AG09309 (cell line): ENCODE measurements around the gene ERH.

Experiments used
- DNase-seq: peaks from one replicate; pipeline ENCODE4 v3.0.0-alpha.2; 2010; ENCODE audit warnings: low read depth
- H3K4me3 ChIP-seq: 2 replicates; pipeline ENCODE4 v1.5.1; 2011; ENCODE audit warnings: mild to moderate bottlenecking, low read depth, low read length, moderate library complexity; ENCODE audit not compliant: control insufficient read depth
- TF ChIP-seq, protein P1 (sequence below): IDR thresholded peaks from 2 replicates; pipeline ENCODE4 v1.5.1; 2011; ENCODE audit warnings: mild to moderate bottlenecking, low read depth, low read length, inconsistent platforms; ENCODE audit not compliant: insufficient read depth, control insufficient read depth; ENCODE audit errors: missing control alignments

The ERH gene

DNA sequence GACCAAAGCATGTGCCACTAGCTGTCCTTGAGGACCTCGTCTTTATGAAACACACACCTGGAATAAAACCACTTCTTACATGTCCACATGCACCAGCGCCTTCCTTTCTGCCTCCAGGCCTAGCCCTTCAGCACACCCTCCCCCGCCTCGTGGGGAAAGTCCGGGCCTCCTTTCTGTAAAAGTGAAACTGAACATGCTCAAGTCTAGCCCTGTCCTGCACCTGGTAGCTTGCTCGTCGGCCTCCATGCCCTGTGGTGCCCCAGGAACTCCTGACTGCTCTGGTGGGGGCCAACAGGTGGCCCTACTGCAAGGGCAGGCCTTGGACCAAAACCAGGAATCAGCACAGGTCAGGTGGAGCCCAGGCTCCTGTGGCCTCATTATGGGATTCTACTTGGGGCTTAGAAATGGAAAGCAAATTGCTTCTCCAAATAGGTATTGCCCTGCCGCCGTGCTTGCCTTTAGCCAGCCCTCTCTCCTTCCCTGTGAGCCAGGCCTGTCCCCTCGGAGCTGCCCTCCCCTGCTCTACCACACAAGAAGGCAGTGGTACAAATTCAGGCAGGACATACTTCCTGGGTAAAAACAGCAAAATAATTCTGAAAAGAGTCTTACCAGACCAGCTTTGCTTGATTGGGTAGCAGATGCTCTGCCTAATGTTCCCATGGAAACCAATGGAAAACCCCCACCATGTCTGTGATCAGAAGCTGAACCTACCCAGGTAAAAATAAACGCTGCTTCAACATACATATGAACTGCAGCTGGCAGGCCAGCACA lies 43.5 kb downstream of the ERH start:
- TF ChIP-seq, protein P1, sequence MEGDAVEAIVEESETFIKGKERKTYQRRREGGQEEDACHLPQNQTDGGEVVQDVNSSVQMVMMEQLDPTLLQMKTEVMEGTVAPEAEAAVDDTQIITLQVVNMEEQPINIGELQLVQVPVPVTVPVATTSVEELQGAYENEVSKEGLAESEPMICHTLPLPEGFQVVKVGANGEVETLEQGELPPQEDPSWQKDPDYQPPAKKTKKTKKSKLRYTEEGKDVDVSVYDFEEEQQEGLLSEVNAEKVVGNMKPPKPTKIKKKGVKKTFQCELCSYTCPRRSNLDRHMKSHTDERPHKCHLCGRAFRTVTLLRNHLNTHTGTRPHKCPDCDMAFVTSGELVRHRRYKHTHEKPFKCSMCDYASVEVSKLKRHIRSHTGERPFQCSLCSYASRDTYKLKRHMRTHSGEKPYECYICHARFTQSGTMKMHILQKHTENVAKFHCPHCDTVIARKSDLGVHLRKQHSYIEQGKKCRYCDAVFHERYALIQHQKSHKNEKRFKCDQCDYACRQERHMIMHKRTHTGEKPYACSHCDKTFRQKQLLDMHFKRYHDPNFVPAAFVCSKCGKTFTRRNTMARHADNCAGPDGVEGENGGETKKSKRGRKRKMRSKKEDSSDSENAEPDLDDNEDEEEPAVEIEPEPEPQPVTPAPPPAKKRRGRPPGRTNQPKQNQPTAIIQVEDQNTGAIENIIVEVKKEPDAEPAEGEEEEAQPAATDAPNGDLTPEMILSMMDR: no peak
- DNase-seq: no peak
- no peak overlapping the region for H3K4me3 ChIP-seq

DNA sequence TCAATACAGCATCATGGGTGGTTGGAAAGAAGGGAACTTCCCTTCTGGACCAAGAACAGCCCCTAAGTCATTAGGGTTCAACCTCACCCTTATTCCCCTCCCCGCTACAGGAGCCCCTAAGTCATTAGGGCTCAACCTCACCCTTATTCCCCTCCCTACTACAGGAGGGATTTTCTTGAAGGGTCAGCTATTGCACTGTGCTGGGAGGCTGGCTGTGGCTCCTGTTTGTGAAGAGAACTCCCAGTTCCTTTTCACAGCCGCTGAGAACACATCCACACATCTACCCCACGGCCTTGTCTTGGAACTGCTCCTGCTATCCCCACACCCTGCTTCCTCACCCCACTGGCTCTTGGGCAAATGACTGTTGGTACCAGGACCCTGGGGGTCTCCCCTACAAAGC lies 44.9 kb downstream of the ERH start:
- TF ChIP-seq, protein P1: no peak
- H3K4me3 ChIP-seq: no peak overlapping the region
- no peak for DNase-seq

DNA sequence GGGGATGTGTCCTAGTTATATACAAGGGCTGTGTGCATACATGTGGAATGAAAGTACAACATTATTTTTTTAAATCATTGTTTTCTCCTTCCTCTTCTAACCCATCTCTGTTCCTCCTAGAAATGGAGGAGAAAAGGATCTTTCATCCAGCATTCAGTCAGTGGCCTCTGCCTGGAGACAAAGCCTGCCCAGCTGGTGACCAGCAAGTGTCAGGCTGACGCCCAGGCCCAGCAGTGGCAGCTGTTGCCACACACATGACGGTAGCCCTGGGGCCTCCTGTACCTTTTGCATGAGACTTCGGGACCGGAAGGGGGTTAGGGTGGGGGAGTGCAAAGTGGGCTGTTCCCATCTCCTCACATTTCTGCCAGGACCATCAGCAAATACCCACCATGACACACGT lies 46.2 kb downstream of the ERH start:
- TF ChIP-seq, protein P1: no peak
- no peak for DNase-seq
- H3K4me3 ChIP-seq: no peak overlapping the region

DNA sequence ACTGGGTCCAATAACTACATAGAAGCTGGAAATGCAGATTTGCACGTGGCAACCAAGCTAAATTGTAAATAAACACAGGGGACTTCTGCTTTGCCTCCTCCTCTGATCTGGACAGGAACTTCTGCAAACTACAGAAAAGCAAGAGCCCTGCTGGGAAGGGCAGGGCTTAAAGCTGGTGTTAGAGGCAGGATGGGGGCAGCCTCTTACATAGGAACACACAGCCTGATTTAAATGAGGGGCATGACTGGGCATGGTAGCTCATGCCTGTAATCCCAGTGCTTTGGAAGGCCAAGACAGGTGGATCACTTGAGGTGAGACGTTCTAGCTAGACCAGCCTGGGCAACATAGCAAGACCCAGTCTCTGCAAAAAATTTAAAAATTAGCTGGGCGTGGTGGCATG lies 46.7 kb downstream of the ERH start:
- DNase-seq: no peak
- TF ChIP-seq, protein P1: no peak

DNA sequence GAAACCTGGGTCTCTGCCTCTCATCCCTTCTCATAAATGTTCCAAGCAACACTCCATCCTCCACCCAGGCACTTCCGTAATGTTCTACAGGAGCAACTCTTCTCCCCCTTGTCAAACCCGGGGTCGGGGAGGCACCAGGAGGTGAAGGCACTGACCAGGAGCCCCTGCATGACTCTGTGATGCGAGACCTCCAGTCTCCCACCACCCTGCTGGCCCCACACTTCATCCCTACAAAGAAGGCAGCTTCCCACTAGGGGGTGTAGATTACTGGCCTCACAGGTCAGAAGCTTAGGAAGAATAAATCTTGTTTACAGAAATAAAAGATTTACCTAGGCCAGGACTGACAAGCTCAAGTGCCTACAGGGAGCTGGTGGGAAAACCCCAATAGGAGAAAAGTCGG lies 47.2 kb downstream of the ERH start:
- DNase-seq: no peak
- no peak overlapping the region for H3K4me3 ChIP-seq
- TF ChIP-seq, protein P1: no peak

More for the DNA sequence above, 46.7 kb downstream of the ERH start:
- H3K4me3 ChIP-seq: no peak overlapping the region

DNA sequence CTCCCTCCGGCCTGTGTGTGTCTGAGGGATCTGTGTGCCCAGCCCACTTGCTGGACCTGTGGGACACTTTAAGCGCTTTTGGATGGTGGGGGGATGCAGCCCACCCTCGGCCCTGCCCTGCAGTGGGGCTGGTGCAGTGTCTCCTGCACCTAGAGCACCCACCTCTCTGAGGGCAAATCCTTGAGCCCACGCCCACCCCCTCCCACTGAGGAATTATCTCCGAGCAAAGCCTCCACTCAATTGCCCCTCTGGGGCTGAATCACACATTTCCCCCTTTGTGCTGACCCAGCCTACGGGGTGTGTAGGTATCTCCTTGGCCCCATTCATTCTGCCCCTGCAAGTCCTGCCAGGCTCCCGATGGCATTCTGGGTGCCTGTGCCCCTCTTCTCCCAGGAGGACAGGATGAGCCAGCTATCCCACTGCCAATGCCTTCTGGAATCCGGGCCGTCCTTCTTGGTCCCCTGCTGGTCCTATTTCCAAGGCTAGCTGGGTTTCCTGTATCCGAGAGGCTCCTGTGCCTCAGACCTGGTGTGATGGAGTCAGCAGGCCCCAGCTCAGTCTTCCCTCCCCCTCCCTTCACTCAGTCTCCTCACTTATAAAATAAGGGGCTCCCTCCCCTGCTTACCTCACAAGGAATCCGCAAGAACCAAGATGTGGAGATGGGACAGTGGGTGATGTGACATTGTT lies 48.9 kb downstream of the ERH start:
- no peak for DNase-seq
- H3K4me3 ChIP-seq: no peak overlapping the region
- TF ChIP-seq, protein P1: no peak
